Fibroblast of lung (primary cell): ENCODE results near the gene DPP6.

Experiments used
- EZH2 ChIP-seq: IDR thresholded peaks from 2 replicates; pipeline ENCODE4 v1.5.1; 2012; ENCODE audit warnings: low read length, control low read depth, mild to moderate bottlenecking; ENCODE audit errors: missing control alignments
- TF ChIP-seq, protein P1 (sequence below), 2 donors: IDR thresholded peaks in 1 of 2; conservative IDR thresholded peaks in 1 of 2; 1 replicate in 1 of 2; 2 replicates in 1 of 2; pipeline ENCODE4 v1.5.1; 2011 to 2012; ENCODE audit warnings: low read length in 2 of 2, control low read depth in 1 of 2, inconsistent platforms in 1 of 2, low read depth in 1 of 2, mild to moderate bottlenecking in 1 of 2

GRCh38 chr7:154854836-154855235 lies 802.6 kb downstream of the DPP6 start:
- TF ChIP-seq, protein P1, sequence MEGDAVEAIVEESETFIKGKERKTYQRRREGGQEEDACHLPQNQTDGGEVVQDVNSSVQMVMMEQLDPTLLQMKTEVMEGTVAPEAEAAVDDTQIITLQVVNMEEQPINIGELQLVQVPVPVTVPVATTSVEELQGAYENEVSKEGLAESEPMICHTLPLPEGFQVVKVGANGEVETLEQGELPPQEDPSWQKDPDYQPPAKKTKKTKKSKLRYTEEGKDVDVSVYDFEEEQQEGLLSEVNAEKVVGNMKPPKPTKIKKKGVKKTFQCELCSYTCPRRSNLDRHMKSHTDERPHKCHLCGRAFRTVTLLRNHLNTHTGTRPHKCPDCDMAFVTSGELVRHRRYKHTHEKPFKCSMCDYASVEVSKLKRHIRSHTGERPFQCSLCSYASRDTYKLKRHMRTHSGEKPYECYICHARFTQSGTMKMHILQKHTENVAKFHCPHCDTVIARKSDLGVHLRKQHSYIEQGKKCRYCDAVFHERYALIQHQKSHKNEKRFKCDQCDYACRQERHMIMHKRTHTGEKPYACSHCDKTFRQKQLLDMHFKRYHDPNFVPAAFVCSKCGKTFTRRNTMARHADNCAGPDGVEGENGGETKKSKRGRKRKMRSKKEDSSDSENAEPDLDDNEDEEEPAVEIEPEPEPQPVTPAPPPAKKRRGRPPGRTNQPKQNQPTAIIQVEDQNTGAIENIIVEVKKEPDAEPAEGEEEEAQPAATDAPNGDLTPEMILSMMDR (conservative IDR thresholded peaks at IDR 0.05 in 1 of 2, IDR thresholded peaks at IDR 0.05 in 1 of 2; ENCODE audit: low read depth in 1 of 2, low read length in 2 of 2) = no peak
- no peak for TF ChIP-seq EZH2
